ENCODE results near the gene CLEC4G. TPM values are rescaled to one million over a fixed set of nuclear protein-coding genes. Genes with fewer than 3 reads are reported as not detected.

The CLEC4G gene
- polyA plus RNA-seq, 1 experiment, result not detected

GRCh38 chr19:7704280-7705060 lies 27.4 kb downstream of the CLEC4G start:
- no peak overlapping the region for H3K27ac ChIP-seq (ENCODE audit: low read depth, low read length)
- no peak overlapping the region for H3K4me3 ChIP-seq (ENCODE audit: low read depth, low read length)
- H3K9me3 ChIP-seq (ENCODE audit: control insufficient read depth, insufficient read depth, low read length), result no peaks in the 10 kb centered on the region
- TF ChIP-seq, protein P1, sequence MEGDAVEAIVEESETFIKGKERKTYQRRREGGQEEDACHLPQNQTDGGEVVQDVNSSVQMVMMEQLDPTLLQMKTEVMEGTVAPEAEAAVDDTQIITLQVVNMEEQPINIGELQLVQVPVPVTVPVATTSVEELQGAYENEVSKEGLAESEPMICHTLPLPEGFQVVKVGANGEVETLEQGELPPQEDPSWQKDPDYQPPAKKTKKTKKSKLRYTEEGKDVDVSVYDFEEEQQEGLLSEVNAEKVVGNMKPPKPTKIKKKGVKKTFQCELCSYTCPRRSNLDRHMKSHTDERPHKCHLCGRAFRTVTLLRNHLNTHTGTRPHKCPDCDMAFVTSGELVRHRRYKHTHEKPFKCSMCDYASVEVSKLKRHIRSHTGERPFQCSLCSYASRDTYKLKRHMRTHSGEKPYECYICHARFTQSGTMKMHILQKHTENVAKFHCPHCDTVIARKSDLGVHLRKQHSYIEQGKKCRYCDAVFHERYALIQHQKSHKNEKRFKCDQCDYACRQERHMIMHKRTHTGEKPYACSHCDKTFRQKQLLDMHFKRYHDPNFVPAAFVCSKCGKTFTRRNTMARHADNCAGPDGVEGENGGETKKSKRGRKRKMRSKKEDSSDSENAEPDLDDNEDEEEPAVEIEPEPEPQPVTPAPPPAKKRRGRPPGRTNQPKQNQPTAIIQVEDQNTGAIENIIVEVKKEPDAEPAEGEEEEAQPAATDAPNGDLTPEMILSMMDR (IDR thresholded peaks at IDR 0.05; ENCODE audit: low read depth, low read length), result no peak
- ChIA-PET POLR2A (no interaction called here), CTCF (no interaction called here)
- no peaks in the 10 kb centered on the region for H3K27me3 ChIP-seq (ENCODE audit: control insufficient read depth, insufficient read depth, low read length)
- DNase-seq (ENCODE audit: low read depth, low spot score), result no peak

- POLR2A ChIA-PET, result no interaction called here
- Histone ChIP-seq H3K9me3 (ENCODE audit: control insufficient read depth, insufficient read depth, low read length) (no peaks in the 10 kb centered on the region), H3K27me3 (ENCODE audit: control insufficient read depth, insufficient read depth, low read length) (peaks cover 3% of the 10 kb centered on the region), H3K4me3 (ENCODE audit: low read depth, low read length) (no peak overlapping the region), H3K27ac (ENCODE audit: low read depth, low read length) (no peak overlapping the region)
- CTCF ChIA-PET, result interaction anchor here (0.7 kb wide), 1 partner anchor 23 kb away, joined by 4 read pairs; no protein-coding TSS in a partner anchor
- TF ChIP-seq, protein P1 (IDR thresholded peaks at IDR 0.05; ENCODE audit: low read depth, low read length), result no peak
- no peak for DNase-seq (ENCODE audit: low read depth, low spot score)
Measured at GRCh38 chr19:7703332-7703731, 28.6 kb downstream of the CLEC4G start.

DNA sequence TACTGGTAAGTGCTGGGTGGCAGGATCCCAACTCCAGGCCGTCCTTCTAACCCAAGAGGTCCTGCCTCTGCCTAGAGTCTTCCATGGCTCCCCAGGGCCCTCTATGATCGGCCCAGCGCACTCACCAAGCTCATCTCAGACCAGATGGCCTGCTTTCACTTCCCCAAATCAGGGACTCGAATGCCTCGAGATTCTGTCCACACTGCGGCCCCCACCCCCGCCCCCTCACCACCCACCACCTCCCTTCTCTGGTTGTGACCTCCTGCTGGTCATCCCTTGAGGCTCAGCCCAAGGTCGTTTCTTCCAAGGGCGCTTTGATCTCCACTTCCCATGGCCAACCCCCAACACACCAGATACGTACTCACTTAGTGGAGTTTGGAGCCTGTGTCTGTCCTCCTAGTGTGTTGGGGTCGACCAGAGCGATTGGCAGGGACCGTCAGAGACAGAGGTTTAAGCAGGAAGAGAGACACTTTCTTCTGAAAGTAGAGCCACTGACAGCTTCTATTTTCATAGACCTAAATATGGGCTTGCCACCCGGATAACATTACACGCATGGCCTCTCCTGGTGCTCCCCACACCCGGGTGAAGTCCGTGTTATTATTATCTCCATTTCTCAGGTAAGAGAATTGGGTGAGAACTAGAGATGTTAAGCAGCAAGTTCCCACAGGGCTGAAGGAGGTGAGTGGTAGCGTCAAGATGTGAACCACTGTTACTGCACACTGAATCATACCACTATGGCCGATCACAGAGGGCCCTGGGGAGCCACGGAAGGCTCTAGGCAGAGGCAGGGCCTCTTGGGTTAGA lies 30.1 kb downstream of the CLEC4G start, which contains the start of gene FCER2:
TSS of gene FCER2 (minus strand) at position 478 of the 804 bp plus-strand sequence. CDS start 2,371 bp downstream, outside the sequence.
- H3K27me3 ChIP-seq (ENCODE audit: control insufficient read depth, insufficient read depth, low read length), result peaks cover 4% of the 10 kb centered on the region
- ChIA-PET POLR2A (no interaction called here), CTCF (interaction anchor here (1.3 kb wide), 1 partner anchor 21 kb away, joined by 3 read pairs; the partner anchor contains the start of gene TRAPPC5)
- no peak within 1 kb of the TSS for H3K27ac ChIP-seq (ENCODE audit: low read depth, low read length)
- TF ChIP-seq, protein P1 (IDR thresholded peaks at IDR 0.05; ENCODE audit: low read depth, low read length), result no peak
- no peak within 1 kb of the TSS for H3K4me3 ChIP-seq (ENCODE audit: low read depth, low read length)
- no peak for DNase-seq (ENCODE audit: low read depth, low spot score)
- no peaks in the 10 kb centered on the region for H3K9me3 ChIP-seq (ENCODE audit: control insufficient read depth, insufficient read depth, low read length)

DNA sequence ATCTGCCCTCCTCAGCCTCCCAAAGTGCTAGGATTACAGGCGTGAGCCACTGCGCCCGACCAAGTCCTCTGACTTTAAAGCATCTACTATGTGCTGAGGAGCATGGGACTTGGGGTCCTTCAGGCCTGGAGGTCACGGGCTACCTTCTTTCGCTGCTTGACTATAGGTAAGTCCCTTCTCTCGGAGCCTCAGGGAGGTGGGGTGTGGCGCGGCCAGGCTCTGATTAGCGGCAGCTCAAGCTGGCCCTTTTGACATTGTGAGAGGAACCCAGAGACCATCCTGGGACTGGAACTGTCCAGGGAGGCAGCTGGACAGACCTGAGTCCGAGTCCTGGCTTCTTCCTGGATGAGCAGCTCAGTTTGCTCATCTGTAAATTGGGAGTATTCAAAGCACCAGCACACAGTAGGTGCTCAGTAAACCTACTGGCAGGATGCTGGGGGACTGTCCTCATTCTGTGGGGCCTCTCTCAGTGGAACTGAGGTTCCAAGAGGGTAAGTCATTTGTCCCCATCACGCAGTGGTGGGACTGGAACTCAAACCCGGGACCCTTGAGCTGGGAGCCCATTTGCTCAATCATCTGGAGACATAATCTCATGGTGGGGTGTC lies 30.8 kb downstream of the CLEC4G start:
- ChIA-PET POLR2A (no interaction called here), CTCF (interaction anchor here (1.3 kb wide), 1 partner anchor 20 kb away, joined by 3 read pairs; the partner anchor contains the start of gene TRAPPC5)
- H3K27ac ChIP-seq (ENCODE audit: low read depth, low read length), result no peak overlapping the region
- DNase-seq (ENCODE audit: low read depth, low spot score), result no peak
- TF ChIP-seq, protein P1 (IDR thresholded peaks at IDR 0.05; ENCODE audit: low read depth, low read length), result no peak
- H3K9me3 ChIP-seq (ENCODE audit: control insufficient read depth, insufficient read depth, low read length), result no peaks in the 10 kb centered on the region
- peaks cover 4% of the 10 kb centered on the region for H3K27me3 ChIP-seq (ENCODE audit: control insufficient read depth, insufficient read depth, low read length)
- no peak overlapping the region for H3K4me3 ChIP-seq (ENCODE audit: low read depth, low read length)

All from AG04450 (cell line).